Smooth muscle cell (in vitro differentiated cells): ENCODE data around the gene XRCC5. TPM values are rescaled to one million over a fixed set of nuclear protein-coding genes. Genes with fewer than 3 reads are reported as not detected.

Experiments used
- DNase-seq: peaks from one replicate; lab custom pipeline; 2025; ENCODE audit not compliant: unreplicated experiment; lab: John Stamatoyannopoulos, UW
- H2AFZ ChIP-seq: fragments of 200-600 bp; sonication (generic); 2 replicates; pipeline ENCODE4 v1.6.0; 2016; ENCODE audit warnings: antibody characterized with exemption, low read depth, mild to moderate bottlenecking
- H3F3A ChIP-seq: fragments of 200-600 bp; sonication (generic); 2 replicates; pipeline ENCODE4 v1.6.0; 2017; ENCODE audit warnings: antibody characterized with exemption, low read depth
- H3K27ac ChIP-seq: fragments of 200-600 bp; sonication (generic); 2 replicates; pipeline ENCODE4 v1.5.1; 2016; ENCODE audit warnings: low read depth, mild to moderate bottlenecking
- H3K27me3 ChIP-seq: fragments of 200-600 bp; sonication (generic); 2 replicates; pipeline ENCODE4 v1.6.1; 2016; ENCODE audit warnings: low read depth, mild to moderate bottlenecking
- H3K36me3 ChIP-seq: fragments of 200-600 bp; sonication (generic); 2 replicates; pipeline ENCODE4 v1.5.1; 2016; ENCODE audit warnings: low read depth
- H3K4me1 ChIP-seq: fragments of 200-600 bp; sonication (generic); 2 replicates; pipeline ENCODE4 v1.5.1; 2016; ENCODE audit warnings: low read depth
- H3K4me2 ChIP-seq: fragments of 200-600 bp; sonication (generic); 2 replicates; pipeline ENCODE4 v1.6.0; 2016; ENCODE audit warnings: mild to moderate bottlenecking
- H3K4me3 ChIP-seq: fragments of 200-600 bp; sonication (generic); 2 replicates; pipeline ENCODE4 v1.5.1; 2016; ENCODE audit warnings: mild to moderate bottlenecking
- H3K79me2 ChIP-seq: fragments of 200-600 bp; sonication (generic); 2 replicates; pipeline ENCODE4 v1.6.0; 2016; ENCODE audit warnings: low read depth, mild to moderate bottlenecking
- H3K9ac ChIP-seq: fragments of 200-600 bp; sonication (generic); 2 replicates; pipeline ENCODE4 v1.6.0; 2016; ENCODE audit warnings: low read depth
- H3K9me3 ChIP-seq: fragments of 200-600 bp; sonication (generic); replicated peaks from 2 replicates; pipeline ENCODE4 v1.5.1; 2016; ENCODE audit warnings: low read depth
- H4K20me1 ChIP-seq: fragments of 200-600 bp; sonication (generic); 2 replicates; pipeline ENCODE4 v1.6.0; 2016; ENCODE audit warnings: low read depth
- CTCF ChIP-seq: fragments of 200-600 bp; sonication (generic); IDR thresholded peaks from 2 replicates; pipeline ENCODE4 v1.5.1; 2017; ENCODE audit warnings: borderline replicate concordance, mild to moderate bottlenecking, antibody characterized with exemption; ENCODE audit not compliant: insufficient read depth, poor library complexity, severe bottlenecking
- WGBS: methylation state at CpG from one replicate; pipeline ENCODE4 v1.1.7; 2016; ENCODE audit warnings: low lambda C conversion rate; 5-methylcytosine and 5-hydroxymethylcytosine counted together
- polyA plus RNA-seq: library from polyadenylated mRNA; unstranded; fragments of >200 nt; fragmentation: Nextera tagmentation; extraction: Ambion mirVana; gene quantifications from 2 replicates; pipeline ENCODE4 v1.2.1, GENCODE V29; 2016
- total RNA-seq: library from RNA; depleted of rRNA; stranded (reverse); fragments of >200 nt; gene quantifications from 2 replicates; pipeline ENCODE4 v1.2.3, GENCODE V29; 2014

XRCC5 gene
- total and polyA plus RNA-seq, 2 experiments from 2014 or later = 197 to 266 TPM

GRCh38 chr2:216126943-216127342 lies 17.8 kb downstream of the XRCC5 start:
- no peak for DNase-seq
- Histone ChIP-seq H3K4me1 (no peaks in the 10 kb centered on the region), H2AFZ (no peak overlapping the region), H3K27ac (no peak overlapping the region), H3K9ac (no peak overlapping the region), H3K4me2 (no peak overlapping the region), H3K36me3 (peaks cover 57% of the 10 kb centered on the region), H4K20me1 (peaks cover 39% of the 10 kb centered on the region), H3K79me2 (peaks cover 45% of the 10 kb centered on the region), H3F3A (no peaks in the 10 kb centered on the region), H3K4me3 (no peak overlapping the region), H3K27me3 (no peaks in the 10 kb centered on the region), H3K9me3 (no peaks in the 10 kb centered on the region)
- WGBS = 94% methylated on average over 5 of the region's 5 CpGs
- TF ChIP-seq CTCF = no peak

GRCh38 chr2:216130346-216130971 lies 21.3 kb downstream of the XRCC5 start:
- Histone ChIP-seq H3K79me2 (peaks cover 47% of the 10 kb centered on the region), H3K4me3 (no peak overlapping the region), H2AFZ (no peak overlapping the region), H3K9ac (no peak overlapping the region), H3K27ac (no peak overlapping the region), H3K27me3 (no peaks in the 10 kb centered on the region), H3K9me3 (no peaks in the 10 kb centered on the region), H3K36me3 (peaks cover 47% of the 10 kb centered on the region), H3K4me1 (no peaks in the 10 kb centered on the region), H3K4me2 (no peak overlapping the region), H4K20me1 (peaks cover 42% of the 10 kb centered on the region), H3F3A (no peaks in the 10 kb centered on the region)
- no peak for TF ChIP-seq CTCF
- DNase-seq = no peak
- 91% methylated on average over 6 of the region's 6 CpGs for WGBS

- Histone ChIP-seq H3K9ac (no peak overlapping the region), H2AFZ (no peak overlapping the region), H3K4me1 (no peaks in the 10 kb centered on the region), H4K20me1 (peaks cover 42% of the 10 kb centered on the region), H3K4me2 (no peak overlapping the region), H3K9me3 (no peaks in the 10 kb centered on the region), H3K27ac (no peak overlapping the region), H3F3A (no peaks in the 10 kb centered on the region), H3K36me3 (peaks cover 42% of the 10 kb centered on the region), H3K79me2 (peaks cover 40% of the 10 kb centered on the region), H3K4me3 (no peak overlapping the region), H3K27me3 (no peaks in the 10 kb centered on the region)
- WGBS = 97% methylated on average over 3 of the region's 3 CpGs
- no peak for DNase-seq
- no peak for TF ChIP-seq CTCF
These were observed 22.2 kb downstream of the XRCC5 start for GRCh38 chr2:216131175-216131926.
